H1 (cell line): ENCODE results near the gene HSD17B4.

ENCODE experiments used
- CTBP2 ChIP-seq: IDR thresholded peaks from 2 replicates; pipeline ENCODE4 v1.7.0; 2011; ENCODE audit warnings: borderline replicate concordance, mild to moderate bottlenecking, moderate library complexity, mixed read lengths, low read length; ENCODE audit not compliant: insufficient read depth, insufficient read length
- EZH2 ChIP-seq: fragments of 200-600 bp; sonication (generic); IDR thresholded peaks from 2 replicates; pipeline ENCODE4 v1.7.1; 2012; ENCODE audit warnings: low read depth, mild to moderate bottlenecking, moderate library complexity, low read length, inconsistent platforms; ENCODE audit not compliant: severe bottlenecking
- HDAC2 ChIP-seq, 2 experiments: fragments of 300-600 bp in 1 of 2; sonication (generic) in 1 of 2; IDR thresholded peaks; 2 replicates each; pipeline ENCODE4 v1.6.1; 2011 to 2012; ENCODE audit warnings: low read depth in 2 of 2, low read length in 2 of 2, mild to moderate bottlenecking in 2 of 2, moderate library complexity in 2 of 2, borderline replicate concordance in 1 of 2, inconsistent platforms in 1 of 2
- MAFK ChIP-seq: IDR thresholded peaks from 2 replicates; pipeline ENCODE4 v1.6.1; 2012; ENCODE audit warnings: low read depth, mild to moderate bottlenecking, improper control_type of control experiment, low read length
- NANOG ChIP-seq: IDR thresholded peaks from 2 replicates; pipeline ENCODE4 v1.6.1; 2011; ENCODE audit warnings: low read length, low read depth, mild to moderate bottlenecking, inconsistent platforms; ENCODE audit not compliant: insufficient read depth, poor library complexity, severe bottlenecking
- YY1 ChIP-seq: IDR thresholded peaks from 2 replicates; pipeline ENCODE4 v1.6.1; 2011; ENCODE audit warnings: low read depth, mild to moderate bottlenecking, low read length
- TF ChIP-seq, protein P1 (sequence below), 3 experiments: IDR thresholded peaks; 1 replicate in 2 of 3; 2 replicates in 1 of 3; pipeline versions ENCODE4 v1.5.1 to v1.6.1; 2011; ENCODE audit warnings: low read length in 3 of 3, mild to moderate bottlenecking in 3 of 3, inconsistent platforms in 2 of 3, low read depth in 1 of 3, moderate library complexity in 1 of 3; ENCODE audit not compliant: insufficient read depth in 1 of 3; ENCODE audit errors: control extremely low read depth in 1 of 3
- TF ChIP-seq, protein P2 (sequence below): fragments of 300-600 bp; sonication (generic); IDR thresholded peaks from 2 replicates; pipeline ENCODE4 v1.7.1; 2012; ENCODE audit warnings: low read length, moderate library complexity, mild to moderate bottlenecking, inconsistent platforms; ENCODE audit not compliant: insufficient replicate concordance

DNA sequence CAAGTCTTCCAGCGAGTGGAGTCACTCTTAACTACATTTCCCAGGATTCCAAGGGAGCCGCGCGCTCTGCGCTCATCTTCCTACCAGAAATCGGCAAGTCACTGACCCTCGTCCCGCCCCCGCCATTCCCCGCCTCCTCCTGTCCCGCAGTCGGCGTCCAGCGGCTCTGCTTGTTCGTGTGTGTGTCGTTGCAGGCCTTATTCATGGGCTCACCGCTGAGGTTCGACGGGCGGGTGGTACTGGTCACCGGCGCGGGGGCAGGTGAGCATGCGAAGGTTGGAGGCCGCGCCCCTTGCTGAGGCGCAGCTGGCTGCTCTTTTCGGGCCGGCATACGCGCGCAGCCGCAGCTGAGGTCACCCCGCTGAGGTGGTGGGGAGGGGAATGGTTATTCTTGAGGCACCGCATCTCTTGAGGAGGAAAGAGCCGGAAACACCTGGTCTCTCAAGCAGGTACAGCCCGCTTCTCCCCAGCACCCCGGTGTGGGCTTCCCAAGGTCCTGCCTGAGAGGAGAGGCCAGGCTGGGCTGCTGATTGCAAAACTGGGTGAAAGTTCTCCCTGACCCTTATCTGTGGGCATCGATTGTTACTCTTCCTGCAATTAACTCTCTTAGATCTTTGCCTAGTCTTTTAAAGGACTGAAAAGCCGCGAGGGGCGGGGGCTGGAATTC is at the start of gene HSD17B4:
- TF ChIP-seq EZH2 (no peak), CTBP2 (no peak), MAFK (no peak), YY1 (no peak), NANOG (peak; percentile 19), HDAC2 (IDR thresholded peaks at IDR 0.05; ENCODE audit: borderline replicate concordance in 1 of 2, low read depth in 2 of 2, low read length in 2 of 2) (0 out of 4 replicates have a peak, but pooled peaks of 1 of the 2 experiments have one; percentile 61)
- TF ChIP-seq, protein P1, sequence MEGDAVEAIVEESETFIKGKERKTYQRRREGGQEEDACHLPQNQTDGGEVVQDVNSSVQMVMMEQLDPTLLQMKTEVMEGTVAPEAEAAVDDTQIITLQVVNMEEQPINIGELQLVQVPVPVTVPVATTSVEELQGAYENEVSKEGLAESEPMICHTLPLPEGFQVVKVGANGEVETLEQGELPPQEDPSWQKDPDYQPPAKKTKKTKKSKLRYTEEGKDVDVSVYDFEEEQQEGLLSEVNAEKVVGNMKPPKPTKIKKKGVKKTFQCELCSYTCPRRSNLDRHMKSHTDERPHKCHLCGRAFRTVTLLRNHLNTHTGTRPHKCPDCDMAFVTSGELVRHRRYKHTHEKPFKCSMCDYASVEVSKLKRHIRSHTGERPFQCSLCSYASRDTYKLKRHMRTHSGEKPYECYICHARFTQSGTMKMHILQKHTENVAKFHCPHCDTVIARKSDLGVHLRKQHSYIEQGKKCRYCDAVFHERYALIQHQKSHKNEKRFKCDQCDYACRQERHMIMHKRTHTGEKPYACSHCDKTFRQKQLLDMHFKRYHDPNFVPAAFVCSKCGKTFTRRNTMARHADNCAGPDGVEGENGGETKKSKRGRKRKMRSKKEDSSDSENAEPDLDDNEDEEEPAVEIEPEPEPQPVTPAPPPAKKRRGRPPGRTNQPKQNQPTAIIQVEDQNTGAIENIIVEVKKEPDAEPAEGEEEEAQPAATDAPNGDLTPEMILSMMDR (IDR thresholded peaks at IDR 0.05; ENCODE audit: control extremely low read depth in 1 of 3, insufficient read depth in 1 of 3, low read depth in 1 of 3, low read length in 3 of 3), result no peak
- TF ChIP-seq, protein P2, sequence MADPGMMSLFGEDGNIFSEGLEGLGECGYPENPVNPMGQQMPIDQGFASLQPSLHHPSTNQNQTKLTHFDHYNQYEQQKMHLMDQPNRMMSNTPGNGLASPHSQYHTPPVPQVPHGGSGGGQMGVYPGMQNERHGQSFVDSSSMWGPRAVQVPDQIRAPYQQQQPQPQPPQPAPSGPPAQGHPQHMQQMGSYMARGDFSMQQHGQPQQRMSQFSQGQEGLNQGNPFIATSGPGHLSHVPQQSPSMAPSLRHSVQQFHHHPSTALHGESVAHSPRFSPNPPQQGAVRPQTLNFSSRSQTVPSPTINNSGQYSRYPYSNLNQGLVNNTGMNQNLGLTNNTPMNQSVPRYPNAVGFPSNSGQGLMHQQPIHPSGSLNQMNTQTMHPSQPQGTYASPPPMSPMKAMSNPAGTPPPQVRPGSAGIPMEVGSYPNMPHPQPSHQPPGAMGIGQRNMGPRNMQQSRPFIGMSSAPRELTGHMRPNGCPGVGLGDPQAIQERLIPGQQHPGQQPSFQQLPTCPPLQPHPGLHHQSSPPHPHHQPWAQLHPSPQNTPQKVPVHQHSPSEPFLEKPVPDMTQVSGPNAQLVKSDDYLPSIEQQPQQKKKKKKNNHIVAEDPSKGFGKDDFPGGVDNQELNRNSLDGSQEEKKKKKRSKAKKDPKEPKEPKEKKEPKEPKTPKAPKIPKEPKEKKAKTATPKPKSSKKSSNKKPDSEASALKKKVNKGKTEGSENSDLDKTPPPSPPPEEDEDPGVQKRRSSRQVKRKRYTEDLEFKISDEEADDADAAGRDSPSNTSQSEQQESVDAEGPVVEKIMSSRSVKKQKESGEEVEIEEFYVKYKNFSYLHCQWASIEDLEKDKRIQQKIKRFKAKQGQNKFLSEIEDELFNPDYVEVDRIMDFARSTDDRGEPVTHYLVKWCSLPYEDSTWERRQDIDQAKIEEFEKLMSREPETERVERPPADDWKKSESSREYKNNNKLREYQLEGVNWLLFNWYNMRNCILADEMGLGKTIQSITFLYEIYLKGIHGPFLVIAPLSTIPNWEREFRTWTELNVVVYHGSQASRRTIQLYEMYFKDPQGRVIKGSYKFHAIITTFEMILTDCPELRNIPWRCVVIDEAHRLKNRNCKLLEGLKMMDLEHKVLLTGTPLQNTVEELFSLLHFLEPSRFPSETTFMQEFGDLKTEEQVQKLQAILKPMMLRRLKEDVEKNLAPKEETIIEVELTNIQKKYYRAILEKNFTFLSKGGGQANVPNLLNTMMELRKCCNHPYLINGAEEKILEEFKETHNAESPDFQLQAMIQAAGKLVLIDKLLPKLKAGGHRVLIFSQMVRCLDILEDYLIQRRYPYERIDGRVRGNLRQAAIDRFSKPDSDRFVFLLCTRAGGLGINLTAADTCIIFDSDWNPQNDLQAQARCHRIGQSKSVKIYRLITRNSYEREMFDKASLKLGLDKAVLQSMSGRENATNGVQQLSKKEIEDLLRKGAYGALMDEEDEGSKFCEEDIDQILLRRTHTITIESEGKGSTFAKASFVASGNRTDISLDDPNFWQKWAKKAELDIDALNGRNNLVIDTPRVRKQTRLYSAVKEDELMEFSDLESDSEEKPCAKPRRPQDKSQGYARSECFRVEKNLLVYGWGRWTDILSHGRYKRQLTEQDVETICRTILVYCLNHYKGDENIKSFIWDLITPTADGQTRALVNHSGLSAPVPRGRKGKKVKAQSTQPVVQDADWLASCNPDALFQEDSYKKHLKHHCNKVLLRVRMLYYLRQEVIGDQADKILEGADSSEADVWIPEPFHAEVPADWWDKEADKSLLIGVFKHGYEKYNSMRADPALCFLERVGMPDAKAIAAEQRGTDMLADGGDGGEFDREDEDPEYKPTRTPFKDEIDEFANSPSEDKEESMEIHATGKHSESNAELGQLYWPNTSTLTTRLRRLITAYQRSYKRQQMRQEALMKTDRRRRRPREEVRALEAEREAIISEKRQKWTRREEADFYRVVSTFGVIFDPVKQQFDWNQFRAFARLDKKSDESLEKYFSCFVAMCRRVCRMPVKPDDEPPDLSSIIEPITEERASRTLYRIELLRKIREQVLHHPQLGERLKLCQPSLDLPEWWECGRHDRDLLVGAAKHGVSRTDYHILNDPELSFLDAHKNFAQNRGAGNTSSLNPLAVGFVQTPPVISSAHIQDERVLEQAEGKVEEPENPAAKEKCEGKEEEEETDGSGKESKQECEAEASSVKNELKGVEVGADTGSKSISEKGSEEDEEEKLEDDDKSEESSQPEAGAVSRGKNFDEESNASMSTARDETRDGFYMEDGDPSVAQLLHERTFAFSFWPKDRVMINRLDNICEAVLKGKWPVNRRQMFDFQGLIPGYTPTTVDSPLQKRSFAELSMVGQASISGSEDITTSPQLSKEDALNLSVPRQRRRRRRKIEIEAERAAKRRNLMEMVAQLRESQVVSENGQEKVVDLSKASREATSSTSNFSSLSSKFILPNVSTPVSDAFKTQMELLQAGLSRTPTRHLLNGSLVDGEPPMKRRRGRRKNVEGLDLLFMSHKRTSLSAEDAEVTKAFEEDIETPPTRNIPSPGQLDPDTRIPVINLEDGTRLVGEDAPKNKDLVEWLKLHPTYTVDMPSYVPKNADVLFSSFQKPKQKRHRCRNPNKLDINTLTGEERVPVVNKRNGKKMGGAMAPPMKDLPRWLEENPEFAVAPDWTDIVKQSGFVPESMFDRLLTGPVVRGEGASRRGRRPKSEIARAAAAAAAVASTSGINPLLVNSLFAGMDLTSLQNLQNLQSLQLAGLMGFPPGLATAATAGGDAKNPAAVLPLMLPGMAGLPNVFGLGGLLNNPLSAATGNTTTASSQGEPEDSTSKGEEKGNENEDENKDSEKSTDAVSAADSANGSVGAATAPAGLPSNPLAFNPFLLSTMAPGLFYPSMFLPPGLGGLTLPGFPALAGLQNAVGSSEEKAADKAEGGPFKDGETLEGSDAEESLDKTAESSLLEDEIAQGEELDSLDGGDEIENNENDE, result no peak
